ENCODE results near the gene ZWINT. TPM values are rescaled to one million over a fixed set of nuclear protein-coding genes. Genes with fewer than 3 reads are reported as not detected.

The ZWINT gene
- total RNA-seq, 1 experiment from 2014 or later: 542 TPM

DNA sequence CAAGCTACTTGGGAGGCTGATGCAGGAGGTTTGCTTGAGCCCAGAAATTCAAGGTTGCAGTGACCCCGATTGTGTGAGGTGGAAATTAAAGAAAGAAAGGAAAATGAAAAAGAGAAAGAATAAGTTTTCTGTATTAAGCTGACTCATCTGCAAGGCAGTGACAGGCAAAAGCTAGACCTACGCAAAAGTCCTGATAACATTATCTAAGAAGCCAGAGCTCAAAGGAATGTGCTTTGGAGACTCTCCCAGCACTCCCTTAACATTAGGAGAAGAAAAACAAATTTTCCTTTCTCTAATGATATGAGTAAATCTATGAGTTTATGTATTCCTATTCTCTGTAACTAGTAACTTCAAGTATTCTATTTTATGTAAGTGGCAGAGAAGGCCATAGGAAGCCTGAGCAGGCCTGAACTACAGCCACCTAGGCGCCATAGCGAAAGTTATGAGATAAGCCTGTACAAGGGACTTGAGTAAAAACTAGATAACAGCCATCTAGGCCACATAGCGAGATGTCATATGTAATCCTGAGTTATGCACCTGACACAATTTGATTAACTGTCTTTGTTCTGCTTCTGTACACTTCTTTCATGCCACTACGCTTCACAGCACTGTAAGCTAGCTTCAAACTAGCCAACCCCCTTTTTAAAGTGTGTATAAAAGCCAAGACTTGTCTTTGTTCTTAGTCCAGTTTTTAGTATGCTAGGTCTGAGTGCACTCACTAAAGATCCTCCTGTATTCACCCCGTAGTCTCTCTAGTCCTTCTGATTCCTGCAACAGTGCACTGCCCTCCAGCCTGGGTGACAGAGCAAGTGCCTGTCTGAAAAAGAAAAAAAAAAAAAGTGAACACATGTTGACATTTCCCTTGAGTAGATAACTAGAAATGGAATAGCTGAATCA is 9.4 kb upstream of the ZWINT start:
- Histone ChIP-seq H3K36me3 (ENCODE audit: low read depth, low read length) (peaks cover 17% of the 10 kb centered on the region; the same call in 1 of the 2 replicates), H3K79me2 (ENCODE audit: low read length) (no peaks in the 10 kb centered on the region), H3K9ac (ENCODE audit: low read length) (no peak overlapping the region), H4K20me1 (ENCODE audit: low read length) (no peaks in the 10 kb centered on the region), H3F3A (ENCODE audit: low read length, unreplicated experiment) (no peaks in the 10 kb centered on the region), H3K4me3 (ENCODE audit: low read length) (no peak overlapping the region; the same call in 1 of the 2 replicates), H3K9me3 (ENCODE audit: low read length) (peaks cover 34% of the 10 kb centered on the region), H3K27me3 (ENCODE audit: low read length) (no peaks in the 10 kb centered on the region), H3K4me2 (ENCODE audit: low read length) (no peak overlapping the region), H3K9me2 (replicated peaks; ENCODE audit: low read length) (no peaks in the 10 kb centered on the region), H3K4me1 (ENCODE audit: insufficient read depth, low read length) (no peaks in the 10 kb centered on the region), H2AFZ (ENCODE audit: low read length) (no peak overlapping the region), H3K27ac (ENCODE audit: low read length) (no peak overlapping the region)
- CTCF ChIA-PET: no interaction called here
- TF ChIP-seq, protein P1, sequence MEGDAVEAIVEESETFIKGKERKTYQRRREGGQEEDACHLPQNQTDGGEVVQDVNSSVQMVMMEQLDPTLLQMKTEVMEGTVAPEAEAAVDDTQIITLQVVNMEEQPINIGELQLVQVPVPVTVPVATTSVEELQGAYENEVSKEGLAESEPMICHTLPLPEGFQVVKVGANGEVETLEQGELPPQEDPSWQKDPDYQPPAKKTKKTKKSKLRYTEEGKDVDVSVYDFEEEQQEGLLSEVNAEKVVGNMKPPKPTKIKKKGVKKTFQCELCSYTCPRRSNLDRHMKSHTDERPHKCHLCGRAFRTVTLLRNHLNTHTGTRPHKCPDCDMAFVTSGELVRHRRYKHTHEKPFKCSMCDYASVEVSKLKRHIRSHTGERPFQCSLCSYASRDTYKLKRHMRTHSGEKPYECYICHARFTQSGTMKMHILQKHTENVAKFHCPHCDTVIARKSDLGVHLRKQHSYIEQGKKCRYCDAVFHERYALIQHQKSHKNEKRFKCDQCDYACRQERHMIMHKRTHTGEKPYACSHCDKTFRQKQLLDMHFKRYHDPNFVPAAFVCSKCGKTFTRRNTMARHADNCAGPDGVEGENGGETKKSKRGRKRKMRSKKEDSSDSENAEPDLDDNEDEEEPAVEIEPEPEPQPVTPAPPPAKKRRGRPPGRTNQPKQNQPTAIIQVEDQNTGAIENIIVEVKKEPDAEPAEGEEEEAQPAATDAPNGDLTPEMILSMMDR (conservative IDR thresholded peaks at IDR 0.05; ENCODE audit: low read depth, low read length): no peak
- TF ChIP-seq EZH2phosphoT487 (IDR thresholded peaks at IDR 0.05; ENCODE audit: borderline replicate concordance, low read length): no peak
- TF ChIP-seq EZH2 (IDR thresholded peaks at IDR 0.05; ENCODE audit: low read length, unreplicated experiment): no peak
- DNase-seq (peak; percentile 56), ATAC-seq (no peak)
- no TSS peak for BruUV-seq (replicated peaks)
- POLR2A ChIA-PET (ENCODE audit: unreplicated experiment): no interaction called here
- intact Hi-C loops (cut with micrococcal nuclease): no loop called here

DNA sequence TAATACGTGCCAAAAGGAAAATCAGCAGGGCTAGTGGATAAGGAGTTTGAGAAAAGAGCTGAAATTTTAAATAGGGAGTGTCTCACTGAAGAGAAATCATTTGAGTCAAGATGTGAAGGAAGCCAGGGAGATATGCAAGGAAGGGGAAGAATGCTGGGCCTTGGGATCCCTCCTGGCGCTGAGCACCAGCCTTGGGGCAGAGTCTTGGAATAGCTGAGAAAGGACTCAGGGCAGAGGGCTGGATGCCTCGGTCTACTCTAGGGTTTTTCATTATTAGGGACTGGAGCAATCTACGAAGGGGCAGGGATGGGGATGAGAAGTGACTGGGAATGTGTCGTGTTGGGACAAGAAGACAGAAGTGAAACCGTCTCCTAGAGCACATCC is 484 bp downstream of the ZWINT start:
- Histone ChIP-seq H3K4me1 (ENCODE audit: insufficient read depth, low read length) (peaks cover 39% of the 10 kb centered on the region), H3K27ac (ENCODE audit: low read length) (0 out of 2 replicates have a peak overlapping the region, but pooled peaks have one; percentile 1), H3K4me2 (ENCODE audit: low read length) (peak overlapping the region; percentile 94), H3K9me2 (replicated peaks; ENCODE audit: low read length) (no peaks in the 10 kb centered on the region), H4K20me1 (ENCODE audit: low read length) (no peaks in the 10 kb centered on the region), H3K4me3 (ENCODE audit: low read length) (peak overlapping the region; percentile 80), H2AFZ (ENCODE audit: low read length) (peak overlapping the region; percentile 82), H3K27me3 (ENCODE audit: low read length) (no peaks in the 10 kb centered on the region), H3K36me3 (ENCODE audit: low read depth, low read length) (peaks cover 42% of the 10 kb centered on the region), H3K9ac (ENCODE audit: low read length) (peak overlapping the region; percentile 91), H3K79me2 (ENCODE audit: low read length) (peaks cover 49% of the 10 kb centered on the region), H3K9me3 (ENCODE audit: low read length) (no peaks in the 10 kb centered on the region), H3F3A (ENCODE audit: low read length, unreplicated experiment) (no peaks in the 10 kb centered on the region)
- intact Hi-C loops (cut with micrococcal nuclease): loop anchor here (5.0 kb wide), 1 partner anchor 177 kb away; no protein-coding TSS in a partner anchor
- TSS peak; percentile 39 for BruUV-seq (replicated peaks)
- no peak for DNase-seq
- POLR2A ChIA-PET (ENCODE audit: unreplicated experiment): interaction anchor here (0.6 kb wide), 2 partner anchors 688 to 1975 kb away, joined by 5 to 6 read pairs; no protein-coding TSS in a partner anchor
- ATAC-seq: no peak; the same call in 1 of the 2 replicates
- CTCF ChIA-PET: no interaction called here
- no peak for TF ChIP-seq EZH2phosphoT487 (IDR thresholded peaks at IDR 0.05; ENCODE audit: borderline replicate concordance, low read length)
- TF ChIP-seq, protein P1 (conservative IDR thresholded peaks at IDR 0.05; ENCODE audit: low read depth, low read length): no peak
- TF ChIP-seq EZH2 (IDR thresholded peaks at IDR 0.05; ENCODE audit: low read length, unreplicated experiment): no peak

DNA sequence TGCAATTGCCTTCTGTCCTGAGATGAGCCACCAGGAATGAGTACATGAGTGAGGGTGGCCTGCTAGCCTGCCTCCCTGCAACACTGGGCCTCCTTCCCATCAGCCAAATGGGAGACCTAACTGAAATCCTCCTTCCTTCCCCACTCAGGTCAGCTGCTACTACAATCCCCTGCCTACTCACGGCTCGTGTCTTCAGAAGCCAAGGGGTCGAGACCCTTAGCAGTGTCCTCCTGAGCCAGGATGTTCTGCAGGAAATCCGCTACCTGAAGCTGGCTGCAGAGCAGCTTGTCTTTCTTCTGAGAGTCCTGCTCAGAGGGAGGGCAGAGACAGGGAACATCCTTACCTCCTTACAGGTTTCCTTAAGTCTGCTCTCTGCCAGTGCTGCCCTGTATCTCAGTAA is 1.2 kb downstream of the ZWINT start:
- Histone ChIP-seq H3K9me3 (ENCODE audit: low read length) (no peaks in the 10 kb centered on the region), H3K27me3 (ENCODE audit: low read length) (no peaks in the 10 kb centered on the region), H3K4me1 (ENCODE audit: insufficient read depth, low read length) (peaks cover 39% of the 10 kb centered on the region), H3F3A (ENCODE audit: low read length, unreplicated experiment) (peaks cover 4% of the 10 kb centered on the region), H3K9me2 (replicated peaks; ENCODE audit: low read length) (no peaks in the 10 kb centered on the region), H3K9ac (ENCODE audit: low read length) (peak overlapping the region; percentile 91), H4K20me1 (ENCODE audit: low read length) (no peaks in the 10 kb centered on the region), H3K27ac (ENCODE audit: low read length) (no peak overlapping the region), H3K4me2 (ENCODE audit: low read length) (peak overlapping the region; percentile 94), H2AFZ (ENCODE audit: low read length) (no peak overlapping the region), H3K4me3 (ENCODE audit: low read length) (peak overlapping the region; percentile 80), H3K36me3 (ENCODE audit: low read depth, low read length) (peaks cover 46% of the 10 kb centered on the region), H3K79me2 (ENCODE audit: low read length) (peaks cover 49% of the 10 kb centered on the region)
- DNase-seq (no peak), ATAC-seq (no peak)
- ChIA-PET CTCF (no interaction called here), POLR2A (ENCODE audit: unreplicated experiment) (no interaction called here)
- no TSS peak for BruUV-seq (replicated peaks)
- no peak for TF ChIP-seq EZH2phosphoT487 (IDR thresholded peaks at IDR 0.05; ENCODE audit: borderline replicate concordance, low read length)
- no peak for TF ChIP-seq EZH2 (IDR thresholded peaks at IDR 0.05; ENCODE audit: low read length, unreplicated experiment)
- intact Hi-C loops (cut with micrococcal nuclease): loop anchor here (5.0 kb wide), 1 partner anchor 177 kb away; no protein-coding TSS in a partner anchor
